NOMO-1 treated with DMSO at 0.1 percent for 48 hours (cell line): ENCODE data around the gene PUSL1.

ENCODE experiments used
- DNase-seq: peaks from one replicate; lab custom pipeline; 2025; ENCODE audit not compliant: unreplicated experiment; lab: John Stamatoyannopoulos, UW

Gene PUSL1

GRCh38 chr1:1335792-1336248, 27.4 kb downstream of the PUSL1 start:
- DNase-seq = no peak

DNA sequence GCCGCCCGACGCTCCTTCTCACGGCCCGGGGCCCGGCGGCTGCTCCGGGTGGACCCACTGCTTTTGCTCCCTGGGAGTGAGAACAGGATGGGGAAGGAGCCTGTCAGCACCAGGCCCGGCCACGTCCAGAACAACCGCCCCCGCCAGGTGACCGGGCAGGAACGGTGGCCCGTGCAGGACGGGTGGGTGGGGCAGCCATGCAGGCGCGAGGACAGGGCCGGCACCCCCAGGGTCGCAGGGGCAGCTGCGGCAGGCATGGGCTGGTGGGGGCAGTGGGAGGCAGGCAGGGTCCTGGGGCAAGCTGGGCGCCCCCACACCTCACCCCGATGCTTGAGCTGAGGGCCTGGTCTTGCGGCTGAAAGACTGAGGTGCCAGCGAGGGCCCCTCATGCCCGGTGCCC, 28.0 kb downstream of the PUSL1 start:
- DNase-seq = no peak

- no peak for DNase-seq
Observed at GRCh38 chr1:1336931-1337792, 28.8 kb downstream of the PUSL1 start.

DNA sequence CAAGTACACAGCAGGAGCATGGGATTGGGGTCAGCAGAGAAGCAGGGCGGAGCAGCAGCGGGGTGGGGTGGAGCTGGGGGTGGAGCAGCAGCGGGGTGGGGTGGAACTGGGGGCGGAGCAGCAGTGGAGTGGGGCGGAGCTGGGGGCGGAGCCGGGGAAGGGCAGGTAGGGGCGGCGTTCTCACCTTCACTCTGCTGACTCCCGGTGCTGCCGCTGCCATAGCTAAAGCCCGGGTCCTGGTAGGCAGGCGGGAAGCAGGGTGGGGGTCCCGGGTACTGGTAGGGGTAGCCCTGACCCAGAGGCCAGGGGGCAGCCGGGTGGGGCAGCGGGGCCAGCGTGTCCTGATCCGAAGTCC, 29.4 kb downstream of the PUSL1 start:
- DNase-seq = no peak

DNA sequence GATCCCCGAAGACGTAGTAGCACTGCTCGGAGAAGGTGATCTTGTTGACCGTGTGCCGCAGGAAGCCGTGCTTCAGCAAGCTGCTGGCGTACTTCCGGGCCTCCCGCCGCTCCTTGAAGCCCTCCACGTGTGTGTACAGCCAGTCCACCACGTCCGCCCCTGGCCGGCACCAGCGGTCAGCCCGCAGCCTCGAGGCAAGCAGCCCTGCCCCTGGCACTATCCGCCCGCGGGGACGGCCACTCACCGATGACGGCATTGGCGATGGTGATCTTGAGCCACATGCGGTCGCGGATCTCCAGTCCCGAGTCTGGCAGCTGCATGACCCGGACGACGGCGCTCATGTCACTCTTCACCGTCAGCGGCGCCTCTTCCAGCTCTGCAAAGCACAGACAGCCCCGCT, 29.9 kb downstream of the PUSL1 start:
- no peak for DNase-seq

- no peak for DNase-seq
Observed at GRCh38 chr1:1340185-1340584, 31.8 kb downstream of the PUSL1 start.

GRCh38 chr1:1340791-1341548, 32.6 kb downstream of the PUSL1 start:
- no peak for DNase-seq

DNA sequence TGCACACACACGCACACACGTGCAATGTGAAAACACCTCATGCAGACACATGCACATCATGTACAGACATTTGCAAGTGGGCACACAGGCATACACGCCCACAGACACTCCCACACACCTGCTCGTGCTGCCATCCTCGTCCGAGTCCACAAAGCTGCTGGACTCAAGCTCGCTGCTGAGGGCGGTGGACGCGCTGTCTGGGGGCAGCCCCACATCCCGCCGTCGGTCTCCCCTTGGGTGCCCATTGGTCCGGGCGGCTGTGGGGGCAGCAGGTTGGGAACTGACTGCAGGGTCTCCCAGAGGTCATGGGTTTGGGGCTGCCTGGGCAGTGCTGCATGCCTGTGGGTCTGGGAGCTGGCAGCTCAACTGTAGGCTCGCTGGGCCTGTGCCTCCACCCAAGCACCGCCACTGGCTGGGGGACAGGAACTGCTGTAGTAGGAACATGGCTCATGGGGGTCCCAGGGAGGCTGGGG, 33.2 kb downstream of the PUSL1 start:
- no peak for DNase-seq

- no peak for DNase-seq
Observed at GRCh38 chr1:1342061-1342562, 33.7 kb downstream of the PUSL1 start.

DNA sequence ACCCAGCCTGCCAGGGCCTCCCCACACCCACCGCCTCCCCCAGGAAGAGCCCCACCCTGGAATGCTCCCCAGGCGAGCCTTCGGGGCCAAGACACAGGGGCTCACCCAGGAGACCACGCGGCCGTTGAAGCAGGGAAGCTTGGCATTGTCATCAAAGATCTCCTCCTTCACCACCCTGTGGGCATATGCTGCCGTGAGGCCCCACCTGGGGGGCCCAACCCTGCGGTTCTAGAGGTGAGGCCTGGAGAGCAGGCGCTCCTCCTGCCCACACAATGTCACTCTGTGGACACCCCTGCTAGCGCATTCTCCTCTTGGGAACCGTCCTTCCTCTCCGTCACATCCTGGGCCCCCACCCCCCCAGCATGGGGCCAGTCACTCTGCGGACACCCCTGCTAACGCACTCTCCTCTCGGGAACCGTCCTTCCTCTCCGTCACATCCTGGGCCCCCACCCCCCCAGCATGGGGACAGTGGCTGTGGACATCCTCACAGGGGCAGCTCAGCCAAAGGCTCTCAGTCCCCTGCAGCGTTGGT, 34.3 kb downstream of the PUSL1 start:
- DNase-seq = no peak

GRCh38 chr1:1343811-1344421, 35.5 kb downstream of the PUSL1 start:
- no peak for DNase-seq

GRCh38 chr1:1344655-1345361, 36.4 kb downstream of the PUSL1 start:
- DNase-seq = no peak

GRCh38 chr1:1345384-1345783, 37.0 kb downstream of the PUSL1 start:
- no peak for DNase-seq

DNA sequence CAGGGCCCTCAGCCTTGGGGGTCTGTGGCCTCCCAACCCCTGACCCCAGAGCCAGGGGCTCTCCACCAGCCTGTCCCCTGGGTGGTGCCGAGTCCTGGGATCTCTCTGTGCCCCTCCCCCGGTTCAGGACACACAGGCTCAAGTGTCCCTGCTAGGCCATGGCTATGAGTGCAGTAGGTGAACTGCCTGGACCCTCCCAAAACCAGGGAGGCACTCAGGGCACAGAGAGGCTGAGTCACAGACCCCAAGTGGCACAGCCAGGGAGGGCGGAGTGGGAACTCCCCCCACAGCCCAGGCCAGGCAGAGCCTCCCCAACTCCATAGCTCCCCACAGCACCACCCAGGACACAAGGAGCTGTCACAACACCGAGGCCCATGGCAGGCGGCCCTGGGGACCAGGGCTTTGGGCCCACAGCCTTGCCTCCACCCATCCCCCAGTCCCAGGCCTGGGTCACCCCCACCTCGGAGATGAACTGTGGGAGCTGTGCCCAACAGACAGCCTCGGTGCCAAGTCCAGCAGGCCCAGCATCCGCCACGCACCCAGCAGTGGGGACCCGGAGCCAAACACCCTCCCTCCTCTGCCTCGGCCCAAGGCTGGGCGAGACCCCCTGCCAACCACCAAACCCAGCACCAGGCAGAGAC, 37.6 kb downstream of the PUSL1 start:
- no peak for DNase-seq

DNA sequence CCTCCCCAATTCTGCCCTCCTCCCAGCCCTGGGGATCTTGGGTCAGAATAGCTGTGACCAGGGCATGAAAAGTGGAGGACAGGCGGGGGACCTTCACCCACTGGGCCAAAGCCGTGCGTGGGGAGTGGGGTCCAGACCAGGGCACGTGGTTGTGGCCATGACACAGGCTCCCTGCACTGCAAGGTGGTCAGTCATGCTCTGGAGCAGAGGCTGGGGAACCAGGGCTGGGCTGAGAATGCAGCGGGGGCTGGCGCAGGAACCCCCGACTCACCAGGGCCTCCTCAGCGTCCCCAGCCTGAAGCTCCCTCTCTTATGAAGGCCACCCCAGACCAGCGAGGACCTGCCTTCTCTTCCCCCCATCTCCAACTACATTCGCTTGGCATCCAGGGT, 38.1 kb downstream of the PUSL1 start:
- no peak for DNase-seq

GRCh38 chr1:1347026-1347595, 38.7 kb downstream of the PUSL1 start:
- DNase-seq = no peak

- no peak for DNase-seq
Observed at GRCh38 chr1:1347663-1348419, 39.4 kb downstream of the PUSL1 start.

GRCh38 chr1:1348420-1349255, 40.2 kb downstream of the PUSL1 start:
- no peak for DNase-seq
